BLaER1 treated with 17β-estradiol and CSF1 and Interleukin-3, amounts not matched to agents 10 nM and 100 nM (cell line): Measurements from ENCODE around the gene RETREG2.

Experiments
- H3K27ac ChIP-seq, 11 experiments: shearing (Covaris generic); formaldehyde crosslinking; 2 replicates each; pipeline ENCODE4 v1.8.1; 2022
- H3K27me3 ChIP-seq, 11 experiments: shearing (Covaris generic); formaldehyde crosslinking; 2 replicates each; pipeline ENCODE4 v1.8.1; 2022
- H3K36me3 ChIP-seq, 11 experiments: shearing (Covaris generic); formaldehyde crosslinking; 2 replicates each; pipeline ENCODE4 v1.8.1; 2022
- H3K4me1 ChIP-seq, 10 experiments: shearing (Covaris generic); formaldehyde crosslinking; 2 replicates each; pipeline ENCODE4 v1.8.1; 2022
- H3K4me2 ChIP-seq, 11 experiments: shearing (Covaris generic); formaldehyde crosslinking; 2 replicates each; pipeline ENCODE4 v1.8.1; 2022
- H3K4me3 ChIP-seq, 10 experiments: shearing (Covaris generic); formaldehyde crosslinking; 2 replicates each; pipeline ENCODE4 v1.8.1; 2022
- H3K9ac ChIP-seq, 11 experiments: shearing (Covaris generic); formaldehyde crosslinking; 2 replicates each; pipeline ENCODE4 v1.8.1; 2022
- H3K9me3 ChIP-seq, 11 experiments: shearing (Covaris generic); formaldehyde crosslinking; replicated peaks in 1 of 11; 2 replicates each; pipeline ENCODE4 v1.8.1; 2022
- H4K20me1 ChIP-seq, 11 experiments: shearing (Covaris generic); formaldehyde crosslinking; 2 replicates each; pipeline ENCODE4 v1.8.1; 2022
- Cebpa-rat ChIP-seq, 11 experiments: shearing (Covaris generic); IDR thresholded peaks; 2 replicates each; pipeline ENCODE4 v1.8.1; 2022

RETREG2 gene

DNA sequence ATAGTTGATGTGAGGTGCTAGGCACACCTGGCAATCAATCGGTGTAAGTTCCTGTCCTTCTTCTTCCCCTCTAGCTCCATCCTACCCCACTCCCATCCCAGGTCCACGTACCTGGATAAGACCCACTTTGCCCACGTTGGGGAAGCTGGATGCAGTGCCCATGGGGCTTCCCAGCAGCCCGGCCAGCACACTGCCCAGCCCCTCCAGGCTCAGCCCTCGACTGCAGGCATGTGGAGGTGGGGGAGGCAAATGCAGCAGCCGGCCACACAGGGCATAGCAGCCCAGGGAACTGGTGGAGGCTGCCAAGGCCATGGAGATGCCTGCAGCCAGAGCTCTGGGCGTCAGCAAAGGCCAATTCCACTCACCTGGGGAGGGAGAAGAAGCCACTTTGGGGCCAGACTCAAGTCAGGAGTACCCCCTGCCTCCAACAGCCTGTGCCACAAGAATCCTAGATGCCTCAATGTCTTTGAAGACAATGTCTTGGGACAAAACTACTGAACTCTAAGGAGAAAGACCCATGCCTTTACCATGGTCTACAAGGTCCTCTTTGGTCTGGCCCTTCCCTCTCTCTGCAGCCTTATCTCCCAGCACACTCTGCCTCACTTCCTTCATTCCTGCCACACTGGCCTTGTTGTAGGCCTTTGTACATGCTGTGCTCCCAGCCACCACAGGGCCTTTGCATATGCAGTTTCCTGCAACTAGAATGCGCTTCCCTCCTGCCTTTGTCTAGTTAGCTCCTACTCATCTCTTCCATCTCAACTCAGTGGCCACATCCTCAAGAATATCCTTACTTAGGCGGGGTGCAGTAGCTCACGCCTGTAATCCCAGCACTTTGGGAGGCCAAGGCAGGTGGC, 12.8 kb upstream of the RETREG2 start:
- no peaks in the 10 kb centered on the region for H3K9me3 ChIP-seq
- H3K4me1 ChIP-seq: peaks cover 6 to 10% (median 9%) of the 10 kb centered on the region in 10 experiments
- H4K20me1 ChIP-seq: 0 out of 22 replicates have a peak, but pooled peaks cover 0 to 7% (median 0%) of the 10 kb centered on the region in 11 experiments
- H3K27me3 ChIP-seq: no peaks in the 10 kb centered on the region
- peaks cover 0 to 25% (median 0%) of the 10 kb centered on the region in 11 experiments; a peak in 5 of 22 replicates for H3K36me3 ChIP-seq
- no peak overlapping the region for H3K4me3 ChIP-seq
- H3K27ac ChIP-seq: no peak overlapping the region
- no peak overlapping the region for H3K4me2 ChIP-seq
- H3K9ac ChIP-seq: no peak overlapping the region; a peak in 1 of 22 replicates
- TF ChIP-seq Cebpa-rat (IDR thresholded peaks at IDR 0.05): no peak

DNA sequence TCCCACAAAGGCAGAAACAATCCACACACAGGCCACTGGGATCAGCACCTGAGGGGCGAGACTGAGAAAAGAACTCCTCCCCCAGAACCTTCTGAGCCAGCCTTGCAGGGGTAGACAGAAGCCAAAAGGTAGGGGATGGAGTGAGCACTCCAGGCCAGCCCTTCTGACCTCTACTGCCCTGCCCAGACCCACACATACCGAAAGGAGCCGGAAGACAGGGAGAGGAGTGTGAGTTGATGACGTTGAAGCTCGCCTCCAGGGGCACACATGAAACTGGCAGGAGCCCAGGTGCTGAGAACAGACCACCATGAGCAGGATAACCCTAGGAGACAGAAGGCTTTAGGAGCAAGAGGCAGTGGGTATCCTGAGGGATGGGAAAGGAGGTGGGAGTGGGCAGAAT, 10.1 kb upstream of the RETREG2 start:
- Histone ChIP-seq H3K9ac (no peak overlapping the region), H3K4me1 (peaks cover 0 to 17% (median 0%) of the 10 kb centered on the region in 10 experiments; a peak in 2 of 20 replicates), H3K4me3 (no peak overlapping the region)

DNA sequence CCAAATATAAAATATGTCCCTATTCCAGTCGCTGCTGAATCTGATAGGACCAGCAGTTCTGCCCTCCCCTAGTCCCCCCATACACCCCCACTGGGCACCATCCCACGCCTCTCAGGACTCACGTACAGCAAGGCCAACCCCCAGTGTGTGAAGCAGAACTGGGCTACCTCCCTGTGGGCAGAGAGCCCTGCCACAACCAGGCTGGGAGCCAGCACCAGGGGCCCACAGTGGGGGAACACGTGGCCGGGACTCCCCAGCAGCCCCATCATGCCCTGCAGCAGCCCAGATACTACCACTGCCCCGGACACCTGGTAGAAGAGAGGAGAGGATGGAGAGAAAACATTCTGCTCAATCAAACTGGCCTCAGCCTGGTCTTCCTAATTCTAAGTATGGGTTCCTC, 9.5 kb upstream of the RETREG2 start:
- H3K27ac ChIP-seq: no peak overlapping the region
- H3K4me2 ChIP-seq: no peak overlapping the region
- H3K27me3 ChIP-seq: no peaks in the 10 kb centered on the region
- peaks cover 0 to 22% (median 0%) of the 10 kb centered on the region in 10 experiments; a peak in 5 of 20 replicates for H3K4me1 ChIP-seq
- H3K9ac ChIP-seq: no peak overlapping the region; a peak in 1 of 22 replicates
- H3K9me3 ChIP-seq: no peaks in the 10 kb centered on the region
- no peak overlapping the region for H3K4me3 ChIP-seq
- peaks cover 0 to 33% (median 18%) of the 10 kb centered on the region in 11 experiments; a peak in 13 of 22 replicates for H4K20me1 ChIP-seq
- TF ChIP-seq Cebpa-rat (IDR thresholded peaks at IDR 0.05): no peak
- peaks cover 19 to 54% (median 23%) of the 10 kb centered on the region in 11 experiments for H3K36me3 ChIP-seq

More for the DNA sequence above, 10.1 kb upstream of the RETREG2 start:
- TF ChIP-seq Cebpa-rat (IDR thresholded peaks at IDR 0.05): no peak
- H4K20me1 ChIP-seq: peaks cover 0 to 28% (median 12%) of the 10 kb centered on the region in 11 experiments; a peak in 12 of 22 replicates
- H3K4me2 ChIP-seq: no peak overlapping the region
- no peaks in the 10 kb centered on the region for H3K9me3 ChIP-seq
- peaks cover 14 to 49% (median 18%) of the 10 kb centered on the region in 11 experiments for H3K36me3 ChIP-seq
- no peak overlapping the region for H3K27ac ChIP-seq
- H3K27me3 ChIP-seq: no peaks in the 10 kb centered on the region

DNA sequence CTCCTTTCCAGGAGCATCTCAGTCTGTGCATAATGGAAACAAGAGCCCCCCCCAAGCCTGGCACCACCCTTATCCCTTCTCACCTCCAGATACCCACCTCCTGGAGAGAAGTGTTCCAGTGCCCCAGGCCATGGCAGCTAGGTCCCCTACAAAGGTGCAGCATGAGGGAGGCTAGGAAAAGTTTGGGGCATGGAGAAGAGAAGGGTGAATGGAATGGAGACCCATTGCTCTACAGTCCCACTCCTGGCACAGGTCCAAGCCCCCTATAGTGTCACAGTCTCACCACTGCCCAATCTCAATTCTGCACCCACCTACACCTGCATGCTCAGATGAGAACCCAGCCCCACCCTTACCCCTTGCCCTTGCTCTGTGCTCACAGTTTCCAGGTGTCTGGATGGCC, 9.1 kb upstream of the RETREG2 start:
- H3K4me3 ChIP-seq: no peak overlapping the region
- no peak for TF ChIP-seq Cebpa-rat (IDR thresholded peaks at IDR 0.05)
- H3K4me1 ChIP-seq: peaks cover 0 to 26% (median 0%) of the 10 kb centered on the region in 10 experiments; a peak in 5 of 20 replicates
- no peak overlapping the region for H3K27ac ChIP-seq
- H4K20me1 ChIP-seq: peaks cover 0 to 37% (median 19%) of the 10 kb centered on the region in 11 experiments; a peak in 13 of 22 replicates
- no peak overlapping the region for H3K4me2 ChIP-seq
- no peak overlapping the region; a peak in 1 of 22 replicates for H3K9ac ChIP-seq
- no peaks in the 10 kb centered on the region for H3K9me3 ChIP-seq
- no peaks in the 10 kb centered on the region for H3K27me3 ChIP-seq
- H3K36me3 ChIP-seq: peaks cover 23 to 58% (median 27%) of the 10 kb centered on the region in 11 experiments

DNA sequence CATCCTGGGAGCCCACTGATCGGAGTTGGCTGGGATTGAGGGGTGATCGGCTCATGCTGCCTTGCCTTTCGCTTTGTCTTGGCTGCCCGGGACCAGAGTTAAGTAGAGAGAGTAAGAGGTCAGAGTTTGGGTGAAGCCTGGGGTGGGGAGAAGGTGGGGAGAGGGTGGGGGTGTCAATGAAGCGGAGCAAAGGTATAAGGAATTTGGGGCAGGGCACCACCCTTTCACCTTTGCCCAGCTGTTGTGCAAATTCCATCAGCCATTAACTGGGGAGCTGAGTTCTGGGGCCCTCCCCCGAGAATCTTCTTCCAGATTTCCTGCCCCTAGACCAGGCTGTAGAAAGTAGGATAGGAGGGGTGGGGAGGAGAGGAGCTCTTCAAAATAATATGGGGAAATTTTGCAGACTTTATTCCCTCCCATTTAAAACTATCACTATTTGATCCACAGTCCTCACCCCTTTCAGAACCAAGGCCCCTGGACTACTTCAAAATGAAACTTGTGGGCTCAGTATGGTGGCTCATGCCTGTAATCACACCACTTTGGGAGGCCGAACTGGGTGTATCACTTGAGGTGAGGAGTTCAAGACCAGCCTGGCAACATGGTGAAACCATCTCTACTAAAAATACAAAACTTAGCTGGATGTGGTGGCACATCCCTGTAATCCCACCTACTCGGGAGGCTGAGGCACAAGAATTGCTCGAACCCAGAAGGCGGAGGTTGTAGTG, 8.0 kb upstream of the RETREG2 start, which contains the start of gene SLC23A3:
Gene SLC23A3, minus strand, starts transcription at position 100 of the 725 bp plus-strand sequence. Its CDS starts 45 bp downstream, at position 55.
- Histone ChIP-seq H4K20me1 (peaks cover 0 to 48% (median 22%) of the 10 kb centered on the region in 11 experiments; a peak in 14 of 22 replicates), H3K4me2 (no peak within 1 kb of the TSS)
- no peak for TF ChIP-seq Cebpa-rat (IDR thresholded peaks at IDR 0.05)

DNA sequence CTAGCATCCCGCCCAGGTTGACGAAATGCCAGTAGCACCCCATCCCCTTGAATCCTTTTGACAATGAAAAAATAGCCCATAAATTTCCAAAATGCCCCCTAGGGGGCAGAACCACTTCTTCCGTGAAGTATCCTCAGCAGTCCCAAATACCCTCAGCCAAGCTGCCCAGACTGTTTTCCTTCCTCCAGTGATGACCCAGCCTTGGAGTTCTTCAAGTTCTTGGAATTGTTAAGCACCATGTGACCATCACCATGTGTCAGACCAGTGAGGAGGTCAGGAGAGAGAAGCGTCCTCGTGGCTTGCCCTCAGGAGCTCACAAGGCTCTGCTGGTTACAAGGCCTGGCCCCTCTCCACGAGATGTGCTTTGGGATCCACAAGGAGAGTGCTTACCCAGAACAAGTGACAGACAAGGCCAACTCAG, 6.8 kb upstream of the RETREG2 start:
- H3K36me3 ChIP-seq: peaks cover 35 to 63% (median 42%) of the 10 kb centered on the region in 11 experiments
- no peaks in the 10 kb centered on the region for H3K27me3 ChIP-seq
- peaks cover 0 to 57% (median 24%) of the 10 kb centered on the region in 11 experiments; a peak in 15 of 22 replicates for H4K20me1 ChIP-seq
- H3K9me3 ChIP-seq: no peaks in the 10 kb centered on the region
- H3K9ac ChIP-seq: peak overlapping the region in 1 of 11 experiments; percentile 58; a peak in 1 of 22 replicates
- no peak for TF ChIP-seq Cebpa-rat (IDR thresholded peaks at IDR 0.05)
- peak overlapping the region in 1 of 11 experiments; percentile 38; a peak in 1 of 22 replicates for H3K4me2 ChIP-seq
- no peak overlapping the region for H3K27ac ChIP-seq
- peaks cover 11 to 46% (median 19%) of the 10 kb centered on the region in 10 experiments for H3K4me1 ChIP-seq
- no peak overlapping the region for H3K4me3 ChIP-seq

More for the DNA sequence above, 8.0 kb upstream of the RETREG2 start, which contains the start of gene SLC23A3:
- H3K9me3 ChIP-seq: no peaks in the 10 kb centered on the region
- no peak within 1 kb of the TSS for H3K4me3 ChIP-seq
- no peaks in the 10 kb centered on the region for H3K27me3 ChIP-seq
- peaks cover 1 to 38% (median 8%) of the 10 kb centered on the region in 10 experiments; a peak in 19 of 20 replicates for H3K4me1 ChIP-seq
- H3K36me3 ChIP-seq: peaks cover 35 to 65% (median 39%) of the 10 kb centered on the region in 11 experiments
- no peak within 1 kb of the TSS for H3K27ac ChIP-seq
- H3K9ac ChIP-seq: peak within 1 kb of the TSS in 1 of 11 experiments; percentile 6; a peak in 2 of 22 replicates

DNA sequence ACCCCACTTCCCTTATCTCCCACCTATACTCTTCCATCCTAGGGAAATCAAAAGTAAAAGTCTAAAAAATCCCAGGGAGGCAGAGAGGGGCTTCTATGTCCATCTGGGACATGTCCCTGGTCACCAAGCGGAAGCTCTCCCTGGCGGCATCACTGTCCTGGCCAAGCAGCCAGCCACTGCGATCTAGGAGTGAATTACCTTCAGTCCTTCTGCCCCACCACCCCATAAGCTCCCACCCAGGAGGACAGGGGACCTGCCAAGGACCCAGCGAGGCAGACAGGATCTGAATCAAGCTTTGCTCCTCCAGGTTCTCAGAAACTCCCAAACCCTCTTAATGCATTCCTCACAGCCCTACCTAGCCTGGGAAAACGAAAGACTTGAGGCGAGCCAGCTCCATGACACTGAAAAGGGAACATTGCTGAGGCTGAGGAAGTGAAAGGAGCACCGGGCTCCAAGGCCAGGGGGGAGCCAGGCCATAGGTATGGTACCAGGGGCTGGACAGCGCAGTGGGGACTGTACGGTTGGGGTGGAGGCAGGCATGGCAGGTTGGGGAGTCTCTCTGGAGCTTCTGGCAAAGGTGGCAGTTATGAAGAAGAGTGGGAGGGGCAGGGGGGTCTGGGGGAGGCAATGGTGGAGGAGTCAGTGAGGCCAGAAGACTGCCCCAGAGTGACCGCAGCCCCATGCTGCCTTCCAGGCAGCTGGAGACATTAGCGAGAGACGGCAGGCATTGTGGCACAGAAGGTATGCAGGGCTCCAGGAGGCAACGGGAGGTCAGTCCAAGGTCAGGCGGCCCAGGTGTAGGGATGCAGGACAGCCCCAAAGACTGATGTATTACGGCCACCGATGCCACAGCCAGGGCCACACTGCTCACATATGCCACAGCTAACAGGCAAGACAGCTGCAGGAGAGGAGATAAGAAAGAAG, 5.6 kb upstream of the RETREG2 start:
- peaks cover 17 to 46% (median 24%) of the 10 kb centered on the region in 10 experiments for H3K4me1 ChIP-seq
- no peak for TF ChIP-seq Cebpa-rat (IDR thresholded peaks at IDR 0.05)
- H3K27ac ChIP-seq: no peak overlapping the region
- no peak overlapping the region for H3K4me2 ChIP-seq
- H3K9ac ChIP-seq: peak overlapping the region in 6 of 11 experiments; percentile 7 to 58 (median 36); a peak in 7 of 22 replicates
- no peaks in the 10 kb centered on the region for H3K27me3 ChIP-seq
- peaks cover 35 to 53% (median 42%) of the 10 kb centered on the region in 11 experiments for H3K36me3 ChIP-seq
- no peaks in the 10 kb centered on the region for H3K9me3 ChIP-seq
- H4K20me1 ChIP-seq: peaks cover 0 to 57% (median 24%) of the 10 kb centered on the region in 11 experiments; a peak in 15 of 22 replicates
- no peak overlapping the region for H3K4me3 ChIP-seq

DNA sequence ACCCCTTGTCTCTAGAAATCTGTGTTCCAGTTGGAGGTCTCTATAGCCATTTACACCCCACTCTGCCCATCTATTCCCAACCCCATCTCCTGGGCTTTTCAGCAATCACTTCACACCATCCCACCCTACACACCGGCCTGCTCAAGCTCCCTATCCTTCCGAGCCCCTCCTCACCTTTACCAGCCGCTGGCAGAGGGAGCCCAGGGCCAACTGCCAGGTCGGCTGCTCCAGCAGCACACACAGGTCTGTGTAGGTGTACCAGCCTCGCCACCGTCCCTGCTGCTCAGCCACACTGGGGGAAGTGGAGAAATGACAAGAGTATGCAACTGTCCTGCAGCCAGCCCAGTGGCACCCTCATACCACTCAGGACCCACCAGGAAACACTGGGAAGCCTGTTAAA, 4.9 kb upstream of the RETREG2 start:
- TF ChIP-seq Cebpa-rat (IDR thresholded peaks at IDR 0.05): no peak
- Histone ChIP-seq H3K9ac (peak overlapping the region in 5 of 11 experiments; percentile 5 to 97 (median 52); a peak in 3 of 22 replicates), H3K4me3 (no peak overlapping the region), H4K20me1 (peaks cover 0 to 57% (median 24%) of the 10 kb centered on the region in 11 experiments; a peak in 15 of 22 replicates), H3K27me3 (no peaks in the 10 kb centered on the region), H3K36me3 (peaks cover 35 to 53% (median 42%) of the 10 kb centered on the region in 11 experiments), H3K4me2 (no peak overlapping the region; a peak in 1 of 22 replicates), H3K9me3 (no peaks in the 10 kb centered on the region), H3K27ac (no peak overlapping the region), H3K4me1 (peaks cover 18 to 46% (median 25%) of the 10 kb centered on the region in 10 experiments)
